ENCODE data around the gene FCGR2B. TPM values are rescaled to one million over a fixed set of nuclear protein-coding genes. Genes with fewer than 3 reads are reported as not detected.
A peak's percentile ranks its signal among the peaks of the same experiment; 100 is the strongest.
"Not testable (repeated sequence)": the region's sequence is repeated elsewhere in the genome, so short reads cannot be mapped to it uniquely, and the experiment has no call there.

FCGR2B gene
- total and polyA plus RNA-seq, 2 experiments from 2014 or later: not detected

- H3K4me1 ChIP-seq (ENCODE audit: insufficient read depth); H3K27ac ChIP-seq (ENCODE audit: low read depth); H3K79me2 ChIP-seq (replicated peaks; ENCODE audit: insufficient read depth); H4K20me1 ChIP-seq (replicated peaks; ENCODE audit: insufficient read depth); H2AFZ ChIP-seq; H3K36me3 ChIP-seq (ENCODE audit: insufficient read depth); H3K27me3 ChIP-seq (ENCODE audit: insufficient read depth); H3K4me1 Mint-ChIP-seq; H3F3A ChIP-seq (replicated peaks; ENCODE audit: low read depth); H3K9me2 ChIP-seq (ENCODE audit: insufficient read depth): not testable (repeated sequence)
- peak overlapping the region; percentile 95 for H3K4me3 Mint-ChIP-seq
- H3K27ac Mint-ChIP-seq: peak overlapping the region; percentile 85
- ATAC-seq (peak; percentile 87), DNase-seq (ENCODE audit: low spot score) (peak; percentile 81)
- Histone ChIP-seq H3K4me3 (peak overlapping the region; percentile 66), H3K4me2 (peak overlapping the region; percentile 75)
- peaks cover 17% of the 10 kb centered on the region for H3K27me3 Mint-ChIP-seq (ENCODE audit: insufficient read depth, low read depth, poor library complexity)
- peak; percentile 50; the same call in 1 of the 2 replicates for TF ChIP-seq CREB1 (CRISPR knock-in tag; IDR thresholded peaks at IDR 0.05; ENCODE audit: low read depth)
- peaks cover 25% of the 10 kb centered on the region for H3K9me3 Mint-ChIP-seq
- peaks cover 19% of the 10 kb centered on the region; the same call in 2 of the 3 replicates for H3K36me3 Mint-ChIP-seq (ENCODE audit: low read depth)
Observed at GRCh38 chr1:161621181-161622000, 41.6 kb upstream of the FCGR2B start.

- H3K9me2 ChIP-seq (ENCODE audit: insufficient read depth); H3K27ac Mint-ChIP-seq; H3K4me1 Mint-ChIP-seq; H3K27ac ChIP-seq (ENCODE audit: low read depth); DNase-seq (ENCODE audit: low spot score); H3K36me3 ChIP-seq (ENCODE audit: insufficient read depth); H3K27me3 ChIP-seq (ENCODE audit: insufficient read depth); H3F3A ChIP-seq (replicated peaks; ENCODE audit: low read depth); H3K79me2 ChIP-seq (replicated peaks; ENCODE audit: insufficient read depth); H2AFZ ChIP-seq; H3K4me1 ChIP-seq (ENCODE audit: insufficient read depth); H4K20me1 ChIP-seq (replicated peaks; ENCODE audit: insufficient read depth): not testable (repeated sequence)
- ATAC-seq: peak; percentile 46
- Mint-ChIP-seq H3K9me3 (peaks cover 25% of the 10 kb centered on the region), H3K27me3 (ENCODE audit: insufficient read depth, low read depth, poor library complexity) (peaks cover 14% of the 10 kb centered on the region), H3K4me3 (peak overlapping the region; percentile 95), H3K36me3 (ENCODE audit: low read depth) (peaks cover 19% of the 10 kb centered on the region; the same call in 2 of the 3 replicates)
- Histone ChIP-seq H3K4me3 (peak overlapping the region; percentile 66), H3K4me2 (peak overlapping the region; percentile 75)
Observed at GRCh38 chr1:161622054-161622453, 40.9 kb upstream of the FCGR2B start.

DNA sequence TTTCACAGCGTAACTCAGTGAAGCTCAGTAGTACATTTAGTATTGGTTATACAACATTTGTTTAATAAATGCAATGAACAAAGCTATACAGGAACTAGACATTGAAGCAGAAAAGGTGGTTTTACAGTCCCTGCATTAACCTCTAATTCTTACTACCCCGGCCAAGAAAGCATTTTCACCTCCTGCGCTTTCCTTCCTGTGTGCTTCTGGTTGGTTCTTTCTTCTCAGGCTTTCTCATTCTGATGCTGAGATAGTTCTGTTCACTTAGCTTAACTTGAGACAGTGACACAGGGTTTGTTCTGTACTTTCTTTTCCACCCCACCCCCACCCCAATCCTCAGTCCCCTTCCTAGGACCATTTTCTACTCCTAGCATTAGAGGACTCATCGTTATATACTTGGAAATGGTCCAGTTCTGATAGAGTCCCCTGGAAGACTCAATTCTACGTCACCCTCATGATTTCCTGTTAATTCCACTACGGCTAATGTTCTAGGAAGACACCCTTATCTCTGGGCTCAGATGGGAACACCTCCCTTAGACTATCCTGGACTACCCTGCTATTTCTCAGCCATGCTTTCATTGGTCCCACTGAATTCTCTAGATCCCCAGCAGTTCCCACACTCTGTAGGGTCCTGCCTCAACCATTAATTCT is 39.4 kb upstream of the FCGR2B start:
- not testable (repeated sequence) for H3K4me2 ChIP-seq; H3K4me1 ChIP-seq (ENCODE audit: insufficient read depth); H4K20me1 ChIP-seq (replicated peaks; ENCODE audit: insufficient read depth); DNase-seq (ENCODE audit: low spot score); H3K4me1 Mint-ChIP-seq; H3F3A ChIP-seq (replicated peaks; ENCODE audit: low read depth); ATAC-seq; H3K4me3 ChIP-seq; H3K27me3 ChIP-seq (ENCODE audit: insufficient read depth); H2AFZ ChIP-seq; H3K79me2 ChIP-seq (replicated peaks; ENCODE audit: insufficient read depth); H3K27ac Mint-ChIP-seq; H3K27ac ChIP-seq (ENCODE audit: low read depth); H3K36me3 ChIP-seq (ENCODE audit: insufficient read depth); H3K9me2 ChIP-seq (ENCODE audit: insufficient read depth); H3K4me3 Mint-ChIP-seq
- H3K27me3 Mint-ChIP-seq (ENCODE audit: insufficient read depth, low read depth, poor library complexity): peaks cover 14% of the 10 kb centered on the region
- peaks cover 14% of the 10 kb centered on the region; the same call in 2 of the 3 replicates for H3K36me3 Mint-ChIP-seq (ENCODE audit: low read depth)
- H3K9me3 Mint-ChIP-seq: peaks cover 19% of the 10 kb centered on the region

- H3K4me1 Mint-ChIP-seq; DNase-seq (ENCODE audit: low spot score); H3F3A ChIP-seq (replicated peaks; ENCODE audit: low read depth); H3K27me3 ChIP-seq (ENCODE audit: insufficient read depth); H3K9me2 ChIP-seq (ENCODE audit: insufficient read depth); H4K20me1 ChIP-seq (replicated peaks; ENCODE audit: insufficient read depth); H3K36me3 Mint-ChIP-seq (ENCODE audit: low read depth); H3K27ac Mint-ChIP-seq; H2AFZ ChIP-seq; H3K36me3 ChIP-seq (ENCODE audit: insufficient read depth); H3K4me3 ChIP-seq; H3K79me2 ChIP-seq (replicated peaks; ENCODE audit: insufficient read depth); H3K4me2 ChIP-seq; H3K4me1 ChIP-seq (ENCODE audit: insufficient read depth); ATAC-seq; H3K4me3 Mint-ChIP-seq; H3K27ac ChIP-seq (ENCODE audit: low read depth): not testable (repeated sequence)
- Mint-ChIP-seq H3K27me3 (ENCODE audit: insufficient read depth, low read depth, poor library complexity) (peaks cover 14% of the 10 kb centered on the region), H3K9me3 (peaks cover 13% of the 10 kb centered on the region; the same call in 2 of the 3 replicates)
Observed at GRCh38 chr1:161624605-161625004, 38.3 kb upstream of the FCGR2B start.

DNA sequence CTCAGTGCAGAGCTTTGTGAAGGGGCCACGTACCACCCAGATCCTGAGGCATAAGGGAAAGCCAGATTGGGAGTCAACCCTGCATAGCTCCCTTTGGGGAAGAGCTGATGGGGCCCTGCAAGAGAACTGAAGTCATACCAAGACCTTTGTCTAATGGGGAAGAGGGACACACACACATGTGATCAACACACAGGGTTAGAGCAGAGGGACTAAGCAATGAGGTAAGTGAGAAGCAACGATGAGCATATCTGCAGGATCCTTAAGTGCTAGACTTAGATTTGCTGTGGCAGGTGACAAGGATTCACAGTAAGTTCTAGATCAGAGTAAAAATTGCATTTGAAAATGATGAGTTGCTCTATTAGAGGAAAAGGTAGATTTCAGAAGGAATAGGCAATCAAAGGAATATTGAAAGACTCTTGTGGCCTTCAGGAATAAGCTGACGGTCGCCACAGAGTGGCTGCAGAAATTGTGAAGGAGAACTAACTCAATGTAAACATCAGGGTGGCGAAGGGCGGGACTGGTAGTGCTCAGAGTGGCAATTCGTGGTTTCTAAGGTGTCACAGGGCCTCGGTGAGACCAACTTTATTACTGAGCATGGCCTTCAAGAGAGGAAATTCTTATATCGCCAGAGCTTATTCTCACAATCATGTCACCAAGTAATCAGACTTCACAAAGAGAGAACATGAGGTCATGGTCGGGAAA is 36.3 kb upstream of the FCGR2B start:
- not testable (repeated sequence) for H3K9me2 ChIP-seq (ENCODE audit: insufficient read depth); ATAC-seq; H3K36me3 Mint-ChIP-seq (ENCODE audit: low read depth); H3K79me2 ChIP-seq (replicated peaks; ENCODE audit: insufficient read depth); H3K27ac Mint-ChIP-seq; H3K27me3 Mint-ChIP-seq (ENCODE audit: insufficient read depth, low read depth, poor library complexity); H3K27ac ChIP-seq (ENCODE audit: low read depth); H3K27me3 ChIP-seq (ENCODE audit: insufficient read depth); H3K4me2 ChIP-seq; H3F3A ChIP-seq (replicated peaks; ENCODE audit: low read depth); H3K9me3 Mint-ChIP-seq; H4K20me1 ChIP-seq (replicated peaks; ENCODE audit: insufficient read depth); H3K36me3 ChIP-seq (ENCODE audit: insufficient read depth); H3K4me1 ChIP-seq (ENCODE audit: insufficient read depth); H3K4me1 Mint-ChIP-seq; H2AFZ ChIP-seq; H3K4me3 ChIP-seq; H3K4me3 Mint-ChIP-seq; DNase-seq (ENCODE audit: low spot score)

DNA sequence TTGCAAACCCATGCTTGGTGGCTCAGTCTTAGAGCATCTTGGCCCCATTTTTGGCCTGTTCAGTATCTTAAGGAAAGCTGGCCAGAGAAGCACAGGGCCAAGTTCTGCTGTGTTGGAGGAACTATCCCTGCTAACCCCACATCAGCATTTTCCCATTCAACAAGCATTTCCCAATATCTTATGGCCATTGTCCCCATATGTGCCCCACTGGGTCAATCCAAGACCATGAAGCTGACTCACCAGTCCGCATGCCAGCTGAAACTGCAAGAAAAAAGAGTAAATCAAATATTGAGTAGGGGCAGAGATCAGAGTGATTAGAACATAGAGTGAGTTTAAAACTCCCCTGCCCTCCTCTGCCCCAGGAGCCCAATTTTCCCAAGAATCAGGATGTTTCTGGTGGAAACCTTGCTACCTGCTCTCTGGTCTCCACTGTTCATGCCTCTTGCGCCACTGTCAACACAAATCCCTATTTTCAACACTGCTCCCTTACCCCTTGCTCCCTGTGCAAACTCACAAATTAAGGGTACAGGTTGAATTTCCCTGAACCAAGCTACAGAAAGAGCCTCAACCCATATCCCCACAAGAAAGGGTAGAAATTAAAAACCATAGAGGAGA is 32.7 kb upstream of the FCGR2B start:
- H3K4me2 ChIP-seq; H3F3A ChIP-seq (replicated peaks; ENCODE audit: low read depth); H2AFZ ChIP-seq; H3K4me3 Mint-ChIP-seq; H3K27ac Mint-ChIP-seq; ATAC-seq; H3K79me2 ChIP-seq (replicated peaks; ENCODE audit: insufficient read depth); H3K27me3 Mint-ChIP-seq (ENCODE audit: insufficient read depth, low read depth, poor library complexity); H3K36me3 ChIP-seq (ENCODE audit: insufficient read depth); H3K9me2 ChIP-seq (ENCODE audit: insufficient read depth); H3K4me3 ChIP-seq; H3K36me3 Mint-ChIP-seq (ENCODE audit: low read depth); DNase-seq (ENCODE audit: low spot score); H3K27ac ChIP-seq (ENCODE audit: low read depth); H3K4me1 ChIP-seq (ENCODE audit: insufficient read depth); H4K20me1 ChIP-seq (replicated peaks; ENCODE audit: insufficient read depth); H3K27me3 ChIP-seq (ENCODE audit: insufficient read depth); H3K9me3 Mint-ChIP-seq; H3K4me1 Mint-ChIP-seq: not testable (repeated sequence)
